Measurements from ENCODE around the gene CDSN.

CDSN gene

GRCh38 chr6:31120151-31120915 lies at the start of gene CDSN:
Gene CDSN, minus strand, starts transcription at chr6:31120446. Its CDS starts 27 bp downstream, at chr6:31120419.
- no peak for TF ChIP-seq RARB (CRISPR knock-in tag; IDR thresholded peaks at IDR 0.05)
- ATAC-seq = no peak

GRCh38 chr6:31169123-31169857 lies 49.0 kb upstream of the CDSN start:
- ATAC-seq = no peak; the same call in 2 of the 3 replicates
- TF ChIP-seq CSRNP3 (CRISPR knock-in tag; IDR thresholded peaks at IDR 0.05) (no peak), ZFP3 (CRISPR knock-in tag; IDR thresholded peaks at IDR 0.05) (no peak), POU6F1 (CRISPR knock-in tag; IDR thresholded peaks at IDR 0.05; ENCODE audit: borderline replicate concordance, low read depth) (no peak), TOX (CRISPR knock-in tag; IDR thresholded peaks at IDR 0.05; ENCODE audit: borderline replicate concordance) (no peak), CREB5 (CRISPR knock-in tag; IDR thresholded peaks at IDR 0.05; ENCODE audit: low read depth) (no peak), ISL1 (CRISPR knock-in tag; IDR thresholded peaks at IDR 0.05) (no peak), RARB (CRISPR knock-in tag; IDR thresholded peaks at IDR 0.05) (no peak), ZNF565 (CRISPR knock-in tag; conservative IDR thresholded peaks at IDR 0.05; ENCODE audit: low read depth) (no peak), ZFP30 (CRISPR knock-in tag; IDR thresholded peaks at IDR 0.05) (no peak), PPARA (CRISPR knock-in tag; IDR thresholded peaks at IDR 0.05; ENCODE audit: borderline replicate concordance) (no peak), ESRRG (CRISPR knock-in tag; IDR thresholded peaks at IDR 0.05) (no peak), BACH2 (CRISPR knock-in tag; IDR thresholded peaks at IDR 0.05; ENCODE audit: borderline replicate concordance) (no peak), TCF4 (CRISPR knock-in tag; IDR thresholded peaks at IDR 0.05; ENCODE audit: borderline replicate concordance) (no peak), TSHZ2 (CRISPR knock-in tag; IDR thresholded peaks at IDR 0.05) (no peak)

GRCh38 chr6:31168606-31169005 lies 48.4 kb upstream of the CDSN start:
- no peak for ATAC-seq
- TF ChIP-seq ZNF70 (CRISPR knock-in tag; IDR thresholded peaks at IDR 0.05) (no peak), ISL1 (CRISPR knock-in tag; IDR thresholded peaks at IDR 0.05) (no peak), PPARA (CRISPR knock-in tag; IDR thresholded peaks at IDR 0.05; ENCODE audit: borderline replicate concordance) (no peak), GLIS3 (CRISPR knock-in tag; IDR thresholded peaks at IDR 0.05) (no peak), ARNTL (CRISPR knock-in tag; IDR thresholded peaks at IDR 0.05; ENCODE audit: borderline replicate concordance, low read depth) (no peak), ESRRG (CRISPR knock-in tag; IDR thresholded peaks at IDR 0.05) (no peak), RARB (CRISPR knock-in tag; IDR thresholded peaks at IDR 0.05) (no peak), ZFP3 (CRISPR knock-in tag; IDR thresholded peaks at IDR 0.05) (no peak), TSHZ2 (CRISPR knock-in tag; IDR thresholded peaks at IDR 0.05) (no peak), TOX (CRISPR knock-in tag; IDR thresholded peaks at IDR 0.05; ENCODE audit: borderline replicate concordance) (no peak), CSRNP3 (CRISPR knock-in tag; IDR thresholded peaks at IDR 0.05) (no peak), CREB5 (CRISPR knock-in tag; IDR thresholded peaks at IDR 0.05; ENCODE audit: low read depth) (no peak)
